ENCODE data around the gene CYTH2. TPM values are rescaled to one million over a fixed set of nuclear protein-coding genes. Genes with fewer than 3 reads are reported as not detected.

The CYTH2 gene
- total RNA-seq (10 to 100 TPM; 28.5 to 93.5 (median 53.7) TPM), polyA plus RNA-seq (10 to 100 TPM; 26.3 to 91.7 (median 51.8) TPM)
- long read RNA-seq, donor 1, full-length matches to known transcripts: 11 of 26 reads
- long read RNA-seq, donor 1, partial matches to known transcripts: 15 of 26 reads
- long read RNA-seq, donor 1, other reads (novel, unspliced or antisense): 0 of 26 reads
- long read RNA-seq, donor 2, full-length matches to known transcripts: 17 of 31 reads
- long read RNA-seq, donor 2, partial matches to known transcripts: 14 of 31 reads
- long read RNA-seq, donor 2, other reads (novel, unspliced or antisense): 0 of 31 reads
- long read RNA-seq, donor 3, full-length matches to known transcripts: 5 of 5 reads
- long read RNA-seq, donor 3, partial matches to known transcripts: 0 of 5 reads
- long read RNA-seq, donor 3, other reads (novel, unspliced or antisense): 0 of 5 reads
- long read RNA-seq, donor 4, full-length matches to known transcripts: 10 of 16 reads
- long read RNA-seq, donor 4, partial matches to known transcripts: 6 of 16 reads
- long read RNA-seq, donor 4, other reads (novel, unspliced or antisense): 0 of 16 reads
- long read RNA-seq, donor 5, full-length matches to known transcripts: 60 of 69 reads
- long read RNA-seq, donor 5, partial matches to known transcripts: 2 of 69 reads
- long read RNA-seq, donor 5, other reads (novel, unspliced or antisense): 7 of 69 reads
- long read RNA-seq, donor 6, full-length matches to known transcripts: 17 of 20 reads
- long read RNA-seq, donor 6, partial matches to known transcripts: 2 of 20 reads
- long read RNA-seq, donor 6, other reads (novel, unspliced or antisense): 1 of 20 reads
- long read RNA-seq, donor 7, full-length matches to known transcripts: 6 of 14 reads
- long read RNA-seq, donor 7, partial matches to known transcripts: 8 of 14 reads
- long read RNA-seq, donor 7, other reads (novel, unspliced or antisense): 0 of 14 reads
- long read RNA-seq, donor 8, full-length matches to known transcripts: 18 of 28 reads
- long read RNA-seq, donor 8, partial matches to known transcripts: 10 of 28 reads
- long read RNA-seq, donor 8, other reads (novel, unspliced or antisense): 0 of 28 reads
- long read RNA-seq, donor 9, full-length matches to known transcripts: 11 of 11 reads
- long read RNA-seq, donor 9, partial matches to known transcripts: 0 of 11 reads
- long read RNA-seq, donor 9, other reads (novel, unspliced or antisense): 0 of 11 reads
- long read RNA-seq, donor 10, full-length matches to known transcripts: 6 of 6 reads
- long read RNA-seq, donor 10, partial matches to known transcripts: 0 of 6 reads
- long read RNA-seq, donor 10, other reads (novel, unspliced or antisense): 0 of 6 reads

- 0 to 1% (median 0%) methylated on average over 12 to 66 of the region's 66 CpGs for WGBS, 4 donors
- DNase-seq: peak; percentile 85 to 91 (median 86)
- Histone ChIP-seq H3K27ac (peak within 1 kb of the TSS; percentile 71 to 96 (median 94)), H3K4me3 (peak within 1 kb of the TSS; percentile 75 to 94 (median 80)), H3K9me3 (replicated peaks in 1 of 3) (no peaks in the 10 kb centered on the region), H3K4me1 (replicated peaks in 1 of 2) (peaks cover 8 to 14% of the 10 kb centered on the region in 2 donors), H3K36me3 (replicated peaks in 1 of 2) (peaks cover 0 to 42% of the 10 kb centered on the region in 2 donors), H3K27me3 (no peaks in the 10 kb centered on the region)
- TF ChIP-seq POLR2A (IDR thresholded peaks at IDR 0.05) (peak; percentile 91 to 92), CTCF (IDR thresholded peaks at IDR 0.05) (peak in 1 of 6 experiments; percentile 15)
- intact Hi-C loops (cut with DNase I): no loop called here
Observed at GRCh38 chr19:48469289-48469881, at the start of gene CYTH2. Gene CYTH2, plus strand, starts transcription at chr19:48469369. Its CDS starts 139 bp downstream, at chr19:48469508.

- no peak for DNase-seq
- TF ChIP-seq CTCF (IDR thresholded peaks at IDR 0.05) (no peak), POLR2A (IDR thresholded peaks at IDR 0.05) (no peak)
- H3K27me3 ChIP-seq: no peaks in the 10 kb centered on the region
- H3K4me3 ChIP-seq: no peak overlapping the region
- 59 to 87% (median 69%) methylated on average over 7 to 16 of the region's 16 CpGs for WGBS, 4 donors
- intact Hi-C loops (cut with DNase I): no loop called here
- H3K27ac ChIP-seq: no peak overlapping the region
- no peaks in the 10 kb centered on the region for H3K9me3 ChIP-seq (replicated peaks in 1 of 3)
- H3K4me1 ChIP-seq (replicated peaks in 1 of 2): peaks cover 0 to 10% of the 10 kb centered on the region in 2 donors
- H3K36me3 ChIP-seq (replicated peaks in 1 of 2): no peaks in the 10 kb centered on the region
Observed at GRCh38 chr19:48421548-48421947, 47.6 kb upstream of the CYTH2 start.

GRCh38 chr19:48424694-48425219 is 44.4 kb upstream of the CYTH2 start:
- intact Hi-C loops (cut with DNase I): no loop called here
- 11 to 24% (median 14%) methylated on average over 8 of the region's 8 CpGs for WGBS, 4 donors
- Histone ChIP-seq H3K36me3 (replicated peaks in 1 of 2) (no peaks in the 10 kb centered on the region), H3K4me1 (replicated peaks in 1 of 2) (peaks cover 0 to 7% of the 10 kb centered on the region in 2 donors), H3K9me3 (replicated peaks in 1 of 3) (no peaks in the 10 kb centered on the region), H3K27me3 (no peaks in the 10 kb centered on the region), H3K4me3 (peak overlapping the region in 1 of 4 donors; percentile 4), H3K27ac (peak overlapping the region in 2 of 5 donors; percentile 41 to 45)
- TF ChIP-seq CTCF (IDR thresholded peaks at IDR 0.05) (no peak), POLR2A (IDR thresholded peaks at IDR 0.05) (no peak)
- peak in 3 of 7 donors; percentile 29 to 39 (median 38) for DNase-seq
